ENCODE data around the gene IL10RA.

Gene IL10RA

GRCh38 chr11:118033443-118033842 is 47.2 kb downstream of the IL10RA start:
- H3K4me3 ChIP-seq (ENCODE audit: low read depth, low read length) = no peak overlapping the region
- no peak for DNase-seq (ENCODE audit: low read depth)
- TF ChIP-seq CTCF (IDR thresholded peaks at IDR 0.05; ENCODE audit: control insufficient read depth, extremely low read depth, insufficient read depth) = no peak

DNA sequence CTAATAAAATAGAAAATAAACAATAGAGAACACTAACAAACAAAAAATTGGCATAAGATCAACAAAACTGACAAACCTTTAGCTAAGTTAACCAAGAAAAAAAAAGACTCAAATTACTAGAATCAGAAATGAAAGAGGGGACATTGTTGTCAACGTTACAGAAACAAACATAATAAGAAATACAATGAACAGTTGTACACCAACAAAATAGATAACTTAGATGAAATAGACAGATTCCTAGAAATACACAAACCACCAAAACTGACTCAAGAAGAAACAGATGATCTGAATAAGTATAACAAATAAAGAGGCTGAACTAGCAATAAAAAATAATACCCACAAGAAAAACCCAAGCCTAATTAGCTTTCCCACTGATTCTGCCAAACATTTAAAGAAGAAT is 55.9 kb downstream of the IL10RA start:
- H3K4me3 ChIP-seq (ENCODE audit: low read depth, low read length) = no peak overlapping the region
- peak; percentile 75 for DNase-seq (ENCODE audit: low read depth)
- TF ChIP-seq CTCF (IDR thresholded peaks at IDR 0.05; ENCODE audit: control insufficient read depth, extremely low read depth, insufficient read depth) = no peak

DNA sequence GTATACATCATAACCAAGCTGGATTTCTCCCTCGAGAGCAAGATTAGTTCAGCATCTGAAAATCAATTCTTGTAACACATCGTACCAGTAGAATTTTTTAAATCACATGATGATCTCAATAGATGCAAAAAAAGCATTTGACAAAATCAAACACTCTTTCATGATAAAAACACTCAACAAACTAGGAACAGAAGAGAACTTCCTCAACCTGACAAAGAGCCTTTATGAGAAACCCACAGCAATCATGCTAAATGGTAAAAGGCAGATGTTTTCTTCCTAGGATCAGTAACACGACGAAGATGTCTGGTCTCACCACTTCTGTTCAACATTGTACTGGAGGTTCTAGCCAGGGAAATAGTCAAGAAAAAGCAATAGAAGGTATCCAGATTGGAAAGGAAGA is 56.6 kb downstream of the IL10RA start:
- no peak overlapping the region for H3K4me3 ChIP-seq (ENCODE audit: low read depth, low read length)
- TF ChIP-seq CTCF (IDR thresholded peaks at IDR 0.05; ENCODE audit: control insufficient read depth, extremely low read depth, insufficient read depth) = no peak
- no peak for DNase-seq (ENCODE audit: low read depth)

- DNase-seq (ENCODE audit: low read depth) = no peak
- no peak for TF ChIP-seq CTCF (IDR thresholded peaks at IDR 0.05; ENCODE audit: control insufficient read depth, extremely low read depth, insufficient read depth)
- no peak overlapping the region for H3K4me3 ChIP-seq (ENCODE audit: low read depth, low read length)
Observed at GRCh38 chr11:118045191-118045590, 59.0 kb downstream of the IL10RA start.

DNA sequence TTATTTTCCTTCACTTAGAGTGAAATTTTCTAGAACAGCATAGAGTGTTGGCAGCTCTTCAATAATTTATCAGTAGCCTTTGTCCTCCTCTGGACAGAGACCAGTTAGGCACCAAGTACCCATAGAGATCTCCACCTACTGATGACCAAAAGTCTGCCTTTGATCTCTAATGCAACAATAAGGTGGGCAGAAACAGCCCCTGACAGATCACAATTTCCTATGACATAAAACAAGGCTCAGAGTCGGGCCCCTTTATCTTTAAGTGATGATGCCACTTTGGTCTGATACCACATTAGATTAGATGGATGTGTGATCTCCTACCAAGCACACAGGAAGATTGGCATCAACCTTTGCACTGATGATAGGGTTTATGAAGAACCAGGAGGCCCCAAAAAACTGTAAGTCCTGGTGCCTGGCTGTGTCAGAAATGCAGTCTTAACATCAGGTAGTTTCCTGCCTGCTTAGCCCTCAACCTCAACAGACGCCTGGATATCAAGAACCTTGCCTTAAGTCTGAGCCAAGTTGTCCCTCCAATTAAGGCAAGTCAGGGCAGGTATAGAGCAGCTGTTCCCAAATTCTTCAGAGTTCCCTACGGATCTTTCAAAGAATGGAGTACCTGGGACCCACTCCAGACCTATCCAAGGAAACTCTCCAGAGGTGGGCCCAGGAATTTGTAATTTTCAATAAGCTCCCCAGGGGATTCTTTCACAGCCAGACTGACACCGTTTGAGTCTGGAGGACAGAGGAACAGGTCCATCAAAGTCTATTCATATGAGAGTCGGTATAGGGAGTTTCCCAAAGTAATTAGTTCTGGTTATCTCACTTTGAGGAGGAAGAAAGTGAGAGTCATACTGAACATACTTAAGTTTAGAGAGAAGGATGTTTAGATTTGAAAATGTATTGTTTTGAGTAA is 60.1 kb downstream of the IL10RA start:
- TF ChIP-seq CTCF (IDR thresholded peaks at IDR 0.05; ENCODE audit: control insufficient read depth, extremely low read depth, insufficient read depth) = no peak
- H3K4me3 ChIP-seq (ENCODE audit: low read depth, low read length) = no peak overlapping the region
- no peak for DNase-seq (ENCODE audit: low read depth)

GRCh38 chr11:118046964-118047700 is 60.9 kb downstream of the IL10RA start:
- H3K4me3 ChIP-seq (ENCODE audit: low read depth, low read length) = no peak overlapping the region
- no peak for TF ChIP-seq CTCF (IDR thresholded peaks at IDR 0.05; ENCODE audit: control insufficient read depth, extremely low read depth, insufficient read depth)
- DNase-seq (ENCODE audit: low read depth) = no peak
